ENCODE data around the gene PDE6G.

GRCh38 chr17:81672954-81673353, 16.6 kb upstream of the PDE6G start:
- TF ChIP-seq CTCF (IDR thresholded peaks at IDR 0.05), result no peak
- no peak for TF ChIP-seq POLR2A (IDR thresholded peaks at IDR 0.05)

All from heart left ventricle (tissue), 13 donors.